PC-9 (cell line): ENCODE measurements around the gene MRAP2. TPM values are rescaled to one million over a fixed set of nuclear protein-coding genes. Genes with fewer than 3 reads are reported as not detected.

Experiments
- BruUV-seq: library from RNA; stranded (reverse); fragments of 400-500 nt; replicated peaks from 2 replicates; lab custom pipeline; 2021; lab: Mats Ljungman, UMichigan
- CTCF ChIA-PET: fragments of 300-600 bp; sonication (Branson Sonifier 250); formaldehyde crosslinking; loops from one replicate; lab custom pipeline; 2022; ENCODE audit warnings: antibody characterized with exemption; lab: Charles Lee
- POLR2A ChIA-PET: fragments of 300-600 bp; sonication (Branson Sonifier 250); formaldehyde crosslinking; loops from one replicate; lab custom pipeline; 2022; ENCODE audit warnings: antibody characterized with exemption; ENCODE audit not compliant: unreplicated experiment; lab: Charles Lee
- DNase-seq, 2 experiments: peaks; one replicate each; pipeline versions ENCODE4 v3.0.0 to v3.0.0-alpha.2; 2015 to 2022; ENCODE audit warnings: mixed read lengths in 1 of 2
- H2AFZ ChIP-seq: fragments of 200-600 bp; sonication (generic); 2 replicates; pipeline ENCODE4 v1.8.1; 2017; ENCODE audit warnings: antibody characterized with exemption
- H3F3A ChIP-seq: fragments of 200-600 bp; sonication (generic); 2 replicates; pipeline ENCODE4 v1.8.1; 2017; ENCODE audit warnings: antibody characterized with exemption, mild to moderate bottlenecking, low read depth; ENCODE audit not compliant: insufficient read depth
- H3K27ac ChIP-seq: fragments of 200-600 bp; sonication (generic); 2 replicates; pipeline ENCODE4 v1.6.1; 2016; ENCODE audit warnings: mixed run types
- H3K27me3 ChIP-seq: fragments of 200-600 bp; sonication (generic); 2 replicates; pipeline ENCODE4 v1.6.1; 2016; ENCODE audit warnings: low read depth, mixed run types; ENCODE audit not compliant: insufficient read depth
- H3K36me3 ChIP-seq: fragments of 200-600 bp; sonication (generic); 2 replicates; pipeline ENCODE4 v1.6.1; 2016; ENCODE audit warnings: low read depth, mixed run types
- H3K4me1 ChIP-seq: fragments of 200-600 bp; sonication (generic); replicated peaks from 2 replicates; pipeline ENCODE4 v1.6.1; 2016; ENCODE audit warnings: mixed run types; ENCODE audit not compliant: insufficient read depth
- H3K4me2 ChIP-seq: fragments of 200-600 bp; sonication (generic); 2 replicates; pipeline ENCODE4 v1.6.1; 2017; ENCODE audit warnings: mixed run types
- H3K4me3 ChIP-seq: fragments of 200-600 bp; sonication (generic); 2 replicates; pipeline ENCODE4 v1.6.1; 2016; ENCODE audit warnings: mixed run types
- H3K79me2 ChIP-seq: fragments of 200-600 bp; sonication (generic); 2 replicates; pipeline ENCODE4 v1.6.1; 2017; ENCODE audit warnings: low read depth, mixed run types
- H3K9me2 ChIP-seq: fragments of 200-600 bp; sonication (generic); 2 replicates; pipeline ENCODE4 v1.8.1; 2017; ENCODE audit warnings: mild to moderate bottlenecking; ENCODE audit not compliant: insufficient read depth
- H3K9me3 ChIP-seq: fragments of 200-600 bp; sonication (generic); 2 replicates; pipeline ENCODE4 v1.8.1; 2016; ENCODE audit warnings: low read depth; ENCODE audit not compliant: insufficient read depth
- H4K20me1 ChIP-seq: fragments of 200-600 bp; sonication (generic); 2 replicates; pipeline ENCODE4 v1.8.1; 2017; ENCODE audit not compliant: insufficient read depth
- CTCF ChIP-seq: fragments of 200-600 bp; sonication (generic); conservative IDR thresholded peaks from 2 replicates; pipeline ENCODE4 v1.6.1; 2017; ENCODE audit warnings: mixed run types, antibody characterized with exemption, mild to moderate bottlenecking, moderate library complexity
- EZH2 ChIP-seq: fragments of 200-600 bp; sonication (generic); IDR thresholded peaks from 2 replicates; pipeline ENCODE4 v1.8.0; 2017; ENCODE audit warnings: antibody characterized with exemption, low read depth
- intact Hi-C: fragments of 100-400 bp; cut with micrococcal nuclease; formaldehyde crosslinking; loops from one replicate; pipeline ENCODE4 v1.10.0; 2022; ENCODE audit not compliant: unreplicated experiment
- total RNA-seq: library from RNA; stranded (reverse); gene quantifications from 2 replicates; pipeline ENCODE4 v1.2.3, GENCODE V29; 2021

Gene MRAP2
- total RNA-seq, 1 experiment from 2014 or later = not detected

GRCh38 chr6:84019141-84019841, 14.3 kb upstream of the MRAP2 start:
- Histone ChIP-seq H2AFZ (no peak overlapping the region), H3K9me3 (no peaks in the 10 kb centered on the region), H3K9me2 (no peaks in the 10 kb centered on the region), H3F3A (no peaks in the 10 kb centered on the region), H3K27me3 (no peaks in the 10 kb centered on the region), H3K36me3 (no peaks in the 10 kb centered on the region), H4K20me1 (no peaks in the 10 kb centered on the region), H3K4me1 (no peaks in the 10 kb centered on the region), H3K4me2 (no peak overlapping the region), H3K4me3 (no peak overlapping the region), H3K27ac (no peak overlapping the region), H3K79me2 (no peaks in the 10 kb centered on the region)
- intact Hi-C loops = no loop called here
- no peak for DNase-seq
- ChIA-PET CTCF (no interaction called here), POLR2A (no interaction called here)
- TF ChIP-seq CTCF = no peak
- TF ChIP-seq EZH2 = no peak
- BruUV-seq = no TSS peak

- no peak overlapping the region for H2AFZ ChIP-seq
- no peak overlapping the region for H3K4me2 ChIP-seq
- DNase-seq = no peak
- intact Hi-C loops = no loop called here
- H3K79me2 ChIP-seq = no peaks in the 10 kb centered on the region
- H3K9me2 ChIP-seq = no peaks in the 10 kb centered on the region
- no peak overlapping the region for H3K4me3 ChIP-seq
- no peaks in the 10 kb centered on the region for H3K36me3 ChIP-seq
- H4K20me1 ChIP-seq = no peaks in the 10 kb centered on the region
- BruUV-seq = no TSS peak
- no peaks in the 10 kb centered on the region for H3K9me3 ChIP-seq
- POLR2A ChIA-PET = no interaction called here
- TF ChIP-seq EZH2 (no peak), CTCF (no peak)
- no peaks in the 10 kb centered on the region for H3K4me1 ChIP-seq
- no peaks in the 10 kb centered on the region for H3K27me3 ChIP-seq
- no peak overlapping the region for H3K27ac ChIP-seq
- H3F3A ChIP-seq = no peaks in the 10 kb centered on the region
- CTCF ChIA-PET = no interaction called here
Observed at GRCh38 chr6:84019842-84020211, 13.7 kb upstream of the MRAP2 start.

- H3K27me3 ChIP-seq = no peaks in the 10 kb centered on the region
- intact Hi-C loops = no loop called here
- no peaks in the 10 kb centered on the region for H3K4me1 ChIP-seq
- no peaks in the 10 kb centered on the region for H3K9me2 ChIP-seq
- POLR2A ChIA-PET = no interaction called here
- H4K20me1 ChIP-seq = no peaks in the 10 kb centered on the region
- CTCF ChIA-PET = no interaction called here
- H3K4me2 ChIP-seq = no peak overlapping the region
- H2AFZ ChIP-seq = no peak overlapping the region
- no peaks in the 10 kb centered on the region for H3K9me3 ChIP-seq
- no peak for TF ChIP-seq EZH2
- no peak for TF ChIP-seq CTCF
- BruUV-seq = no TSS peak
- no peaks in the 10 kb centered on the region for H3K36me3 ChIP-seq
- no peak overlapping the region for H3K27ac ChIP-seq
- DNase-seq = no peak
- no peaks in the 10 kb centered on the region for H3K79me2 ChIP-seq
- H3K4me3 ChIP-seq = no peak overlapping the region
- no peaks in the 10 kb centered on the region for H3F3A ChIP-seq
Observed at GRCh38 chr6:84021625-84022024, 11.9 kb upstream of the MRAP2 start.
